NCI-H524 treated with DMSO at 0.1 percent for 48 hours (cell line): ENCODE measurements around the gene PRMT3.
"Not testable (repeated sequence)": the region's sequence is repeated elsewhere in the genome, so short reads cannot be mapped to it uniquely, and the experiment has no call there.

Experiments used
- DNase-seq: peaks from one replicate; lab custom pipeline; 2025; lab: John Stamatoyannopoulos, UW

PRMT3 gene

GRCh38 chr11:20374741-20375300 lies 12.7 kb upstream of the PRMT3 start:
- no peak for DNase-seq

GRCh38 chr11:20376162-20376730 lies 11.3 kb upstream of the PRMT3 start:
- DNase-seq: no peak

GRCh38 chr11:20385996-20386395 lies 1.5 kb upstream of the PRMT3 start:
- not testable (repeated sequence) for DNase-seq

GRCh38 chr11:20388096-20389055 lies 860 bp downstream of the PRMT3 start:
- no peak for DNase-seq

- DNase-seq: peak; percentile 12
Measured at GRCh38 chr11:20397281-20397680, 9.8 kb downstream of the PRMT3 start.

GRCh38 chr11:20399498-20399897 lies 12.0 kb downstream of the PRMT3 start:
- DNase-seq: no peak

- DNase-seq: no peak
Measured at GRCh38 chr11:20403059-20403458, 15.5 kb downstream of the PRMT3 start.

- no peak for DNase-seq
Measured at GRCh38 chr11:20406484-20406883, 19.0 kb downstream of the PRMT3 start.

GRCh38 chr11:20407344-20407743 lies 19.8 kb downstream of the PRMT3 start:
- no peak for DNase-seq

- DNase-seq: no peak
Measured at GRCh38 chr11:20415432-20415831, 27.9 kb downstream of the PRMT3 start.

GRCh38 chr11:20417771-20418170 lies 30.3 kb downstream of the PRMT3 start:
- no peak for DNase-seq

- DNase-seq: peak; percentile 11
Measured at GRCh38 chr11:20421946-20422345, 34.4 kb downstream of the PRMT3 start.

- no peak for DNase-seq
Measured at GRCh38 chr11:20429216-20429615, 41.7 kb downstream of the PRMT3 start.

GRCh38 chr11:20438637-20439036 lies 51.1 kb downstream of the PRMT3 start:
- no peak for DNase-seq

- no peak for DNase-seq
Measured at GRCh38 chr11:20443596-20443995, 56.1 kb downstream of the PRMT3 start.

GRCh38 chr11:20444535-20444934 lies 57.0 kb downstream of the PRMT3 start:
- DNase-seq: no peak

- no peak for DNase-seq
Measured at GRCh38 chr11:20448834-20449233, 61.3 kb downstream of the PRMT3 start.

GRCh38 chr11:20450829-20451228 lies 63.3 kb downstream of the PRMT3 start:
- DNase-seq: no peak

GRCh38 chr11:20451568-20451967 lies 64.1 kb downstream of the PRMT3 start:
- no peak for DNase-seq

GRCh38 chr11:20452585-20452984 lies 65.1 kb downstream of the PRMT3 start:
- no peak for DNase-seq

GRCh38 chr11:20453657-20454316 lies 66.3 kb downstream of the PRMT3 start:
- peak; percentile 69 for DNase-seq

GRCh38 chr11:20457001-20457799 lies 69.7 kb downstream of the PRMT3 start:
- no peak for DNase-seq
